Smooth muscle cell (in vitro differentiated cells): ENCODE measurements around the gene METTL26. TPM values are rescaled to one million over a fixed set of nuclear protein-coding genes. Genes with fewer than 3 reads are reported as not detected.
A peak's percentile ranks its signal among the peaks of the same experiment; 100 is the strongest.

ENCODE experiments used
- DNase-seq: peaks from one replicate; lab custom pipeline; 2025; ENCODE audit not compliant: unreplicated experiment; lab: John Stamatoyannopoulos, UW
- H2AFZ ChIP-seq: fragments of 200-600 bp; sonication (generic); 2 replicates; pipeline ENCODE4 v1.6.0; 2016; ENCODE audit warnings: antibody characterized with exemption, low read depth, mild to moderate bottlenecking
- H3F3A ChIP-seq: fragments of 200-600 bp; sonication (generic); 2 replicates; pipeline ENCODE4 v1.6.0; 2017; ENCODE audit warnings: antibody characterized with exemption, low read depth
- H3K27ac ChIP-seq: fragments of 200-600 bp; sonication (generic); 2 replicates; pipeline ENCODE4 v1.5.1; 2016; ENCODE audit warnings: low read depth, mild to moderate bottlenecking
- H3K27me3 ChIP-seq: fragments of 200-600 bp; sonication (generic); 2 replicates; pipeline ENCODE4 v1.6.1; 2016; ENCODE audit warnings: low read depth, mild to moderate bottlenecking
- H3K36me3 ChIP-seq: fragments of 200-600 bp; sonication (generic); 2 replicates; pipeline ENCODE4 v1.5.1; 2016; ENCODE audit warnings: low read depth
- H3K4me1 ChIP-seq: fragments of 200-600 bp; sonication (generic); 2 replicates; pipeline ENCODE4 v1.5.1; 2016; ENCODE audit warnings: low read depth
- H3K4me2 ChIP-seq: fragments of 200-600 bp; sonication (generic); 2 replicates; pipeline ENCODE4 v1.6.0; 2016; ENCODE audit warnings: mild to moderate bottlenecking
- H3K4me3 ChIP-seq: fragments of 200-600 bp; sonication (generic); 2 replicates; pipeline ENCODE4 v1.5.1; 2016; ENCODE audit warnings: mild to moderate bottlenecking
- H3K79me2 ChIP-seq: fragments of 200-600 bp; sonication (generic); 2 replicates; pipeline ENCODE4 v1.6.0; 2016; ENCODE audit warnings: low read depth, mild to moderate bottlenecking
- H3K9ac ChIP-seq: fragments of 200-600 bp; sonication (generic); 2 replicates; pipeline ENCODE4 v1.6.0; 2016; ENCODE audit warnings: low read depth
- H3K9me3 ChIP-seq: fragments of 200-600 bp; sonication (generic); replicated peaks from 2 replicates; pipeline ENCODE4 v1.5.1; 2016; ENCODE audit warnings: low read depth
- H4K20me1 ChIP-seq: fragments of 200-600 bp; sonication (generic); 2 replicates; pipeline ENCODE4 v1.6.0; 2016; ENCODE audit warnings: low read depth
- WGBS: methylation state at CpG from one replicate; pipeline ENCODE4 v1.1.7; 2016; ENCODE audit warnings: low lambda C conversion rate; 5-methylcytosine and 5-hydroxymethylcytosine counted together
- polyA plus RNA-seq: library from polyadenylated mRNA; unstranded; fragments of >200 nt; fragmentation: Nextera tagmentation; extraction: Ambion mirVana; gene quantifications from 2 replicates; pipeline ENCODE4 v1.2.1, GENCODE V29; 2016
- total RNA-seq: library from RNA; depleted of rRNA; stranded (reverse); fragments of >200 nt; gene quantifications from 2 replicates; pipeline ENCODE4 v1.2.3, GENCODE V29; 2014
- TF ChIP-seq, protein P1 (sequence below): fragments of 200-600 bp; sonication (generic); IDR thresholded peaks from 2 replicates; pipeline ENCODE4 v1.5.1; 2017; ENCODE audit warnings: borderline replicate concordance, mild to moderate bottlenecking, antibody characterized with exemption; ENCODE audit not compliant: insufficient read depth, poor library complexity, severe bottlenecking

The METTL26 gene
- total and polyA plus RNA-seq, 2 experiments from 2014 or later: 134 to 238 TPM

DNA sequence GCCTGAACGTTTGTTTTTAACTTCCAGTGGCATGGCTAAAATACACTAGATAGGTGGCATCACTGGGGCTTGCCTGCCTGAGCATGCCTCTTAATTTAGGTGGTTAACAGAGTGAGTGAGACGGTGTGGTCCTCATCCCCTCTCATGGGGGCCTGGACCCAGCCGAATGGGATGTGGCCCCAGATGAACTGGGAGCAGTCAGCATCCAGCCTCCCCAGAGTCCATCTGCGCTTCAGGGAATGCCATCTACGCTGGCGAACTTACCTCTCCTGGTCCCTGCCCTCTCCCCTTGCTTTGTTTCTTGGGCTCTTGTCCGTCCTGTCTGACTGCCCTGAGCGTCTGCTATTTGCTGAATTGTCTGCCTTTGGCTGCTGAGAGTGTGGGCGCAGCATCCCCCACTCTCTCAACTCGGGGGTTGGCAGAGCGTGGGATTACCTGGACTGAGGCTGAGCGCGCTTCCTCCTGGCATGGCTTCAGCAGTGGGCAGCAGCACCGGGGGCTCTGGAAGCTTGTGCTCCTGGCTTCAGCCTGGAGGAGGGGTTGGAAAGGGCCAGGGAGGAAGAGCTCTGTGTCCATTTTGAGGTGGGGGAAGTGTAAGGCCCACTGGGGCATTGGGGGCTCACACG is 44.1 kb downstream of the METTL26 start:
- H3K27me3 ChIP-seq: no peaks in the 10 kb centered on the region
- peaks cover 66% of the 10 kb centered on the region for H3K79me2 ChIP-seq
- H3K27ac ChIP-seq: no peak overlapping the region
- no peak overlapping the region for H3K9ac ChIP-seq
- peak overlapping the region; percentile 93 for H3K4me2 ChIP-seq
- no peaks in the 10 kb centered on the region for H3K9me3 ChIP-seq
- no peak overlapping the region for H2AFZ ChIP-seq
- no peaks in the 10 kb centered on the region for H3F3A ChIP-seq
- 89% methylated on average over 15 of the region's 15 CpGs for WGBS
- H3K36me3 ChIP-seq: no peaks in the 10 kb centered on the region
- no peak for DNase-seq
- TF ChIP-seq, protein P1, sequence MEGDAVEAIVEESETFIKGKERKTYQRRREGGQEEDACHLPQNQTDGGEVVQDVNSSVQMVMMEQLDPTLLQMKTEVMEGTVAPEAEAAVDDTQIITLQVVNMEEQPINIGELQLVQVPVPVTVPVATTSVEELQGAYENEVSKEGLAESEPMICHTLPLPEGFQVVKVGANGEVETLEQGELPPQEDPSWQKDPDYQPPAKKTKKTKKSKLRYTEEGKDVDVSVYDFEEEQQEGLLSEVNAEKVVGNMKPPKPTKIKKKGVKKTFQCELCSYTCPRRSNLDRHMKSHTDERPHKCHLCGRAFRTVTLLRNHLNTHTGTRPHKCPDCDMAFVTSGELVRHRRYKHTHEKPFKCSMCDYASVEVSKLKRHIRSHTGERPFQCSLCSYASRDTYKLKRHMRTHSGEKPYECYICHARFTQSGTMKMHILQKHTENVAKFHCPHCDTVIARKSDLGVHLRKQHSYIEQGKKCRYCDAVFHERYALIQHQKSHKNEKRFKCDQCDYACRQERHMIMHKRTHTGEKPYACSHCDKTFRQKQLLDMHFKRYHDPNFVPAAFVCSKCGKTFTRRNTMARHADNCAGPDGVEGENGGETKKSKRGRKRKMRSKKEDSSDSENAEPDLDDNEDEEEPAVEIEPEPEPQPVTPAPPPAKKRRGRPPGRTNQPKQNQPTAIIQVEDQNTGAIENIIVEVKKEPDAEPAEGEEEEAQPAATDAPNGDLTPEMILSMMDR: no peak
- H4K20me1 ChIP-seq: peaks cover 67% of the 10 kb centered on the region
- no peak overlapping the region for H3K4me3 ChIP-seq
- H3K4me1 ChIP-seq: peaks cover 6% of the 10 kb centered on the region

DNA sequence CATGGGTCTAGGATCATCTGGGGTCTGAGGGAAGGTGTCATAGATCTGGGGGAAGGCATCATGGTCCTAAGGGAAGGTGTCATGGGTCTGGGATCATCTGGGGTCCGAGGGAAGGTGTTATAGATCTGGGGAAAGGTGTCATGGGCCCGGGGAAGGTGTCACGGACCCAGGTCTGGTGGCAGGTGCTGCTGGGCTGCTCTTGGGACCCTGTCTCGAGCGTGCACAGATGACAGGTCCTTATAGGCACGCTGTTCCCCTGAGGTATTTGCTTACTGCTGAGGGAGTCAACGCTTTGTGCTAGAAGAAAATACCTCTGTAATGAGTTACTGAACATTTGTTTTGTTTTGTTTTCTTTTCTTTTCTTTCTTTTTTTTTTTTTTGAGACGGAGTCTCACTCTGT is 44.9 kb downstream of the METTL26 start:
- Histone ChIP-seq H4K20me1 (peaks cover 59% of the 10 kb centered on the region), H3K79me2 (peaks cover 60% of the 10 kb centered on the region), H3K27ac (no peak overlapping the region), H3K36me3 (no peaks in the 10 kb centered on the region), H3K9me3 (no peaks in the 10 kb centered on the region), H3K27me3 (no peaks in the 10 kb centered on the region), H3K4me3 (peak overlapping the region; percentile 94), H3F3A (no peaks in the 10 kb centered on the region), H3K9ac (no peak overlapping the region), H3K4me2 (peak overlapping the region; percentile 93), H3K4me1 (peaks cover 6% of the 10 kb centered on the region), H2AFZ (no peak overlapping the region)
- 88% methylated on average over 8 of the region's 8 CpGs for WGBS
- TF ChIP-seq, protein P1: no peak
- DNase-seq: no peak

DNA sequence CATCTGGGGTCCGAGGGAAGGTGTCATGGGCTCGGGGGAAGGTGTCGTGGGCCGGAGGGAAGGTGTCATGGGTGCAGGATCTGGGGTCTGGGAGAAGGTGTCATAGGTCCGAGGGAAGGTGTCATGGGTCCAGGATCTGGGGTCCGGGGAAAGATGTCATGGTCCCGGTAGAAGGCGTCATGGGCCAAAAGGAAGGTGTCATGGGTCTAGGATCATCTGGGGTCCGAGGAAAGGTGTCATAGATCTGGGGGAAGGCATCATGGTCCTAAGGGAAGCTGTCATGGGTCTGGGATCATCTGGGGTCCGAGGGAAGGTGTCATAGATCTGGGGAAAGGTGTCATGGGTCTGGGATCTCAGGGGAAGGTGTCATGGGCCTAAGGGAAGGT is 45.3 kb downstream of the METTL26 start:
- H4K20me1 ChIP-seq: peaks cover 55% of the 10 kb centered on the region
- H3K27me3 ChIP-seq: no peaks in the 10 kb centered on the region
- 75% methylated on average over 10 of the region's 10 CpGs for WGBS
- no peak overlapping the region for H2AFZ ChIP-seq
- H3K9me3 ChIP-seq: no peaks in the 10 kb centered on the region
- H3K79me2 ChIP-seq: peaks cover 56% of the 10 kb centered on the region
- H3F3A ChIP-seq: no peaks in the 10 kb centered on the region
- H3K4me3 ChIP-seq: peak overlapping the region; percentile 94
- no peak overlapping the region for H3K27ac ChIP-seq
- H3K4me2 ChIP-seq: peak overlapping the region; percentile 93
- H3K36me3 ChIP-seq: no peaks in the 10 kb centered on the region
- DNase-seq: no peak
- H3K9ac ChIP-seq: peak overlapping the region; percentile 85
- H3K4me1 ChIP-seq: peaks cover 6% of the 10 kb centered on the region
- TF ChIP-seq, protein P1: no peak
